Head of caudate nucleus (tissue), 42 donors: Measurements from ENCODE around the gene TEDC1.

Experiments used
- DNase-seq, 42 donors: peaks; one replicate each; pipeline versions ENCODE4 v3.0.0 to v3.0.0-alpha.2; 2020 to 2021; ENCODE audit warnings: mixed read lengths in 7 of 42
- intact Hi-C: fragments of 100-400 bp; cut with DNase I; formaldehyde crosslinking; loops from one replicate; pipeline ENCODE4 v1.15.0; 2022

The TEDC1 gene

DNA sequence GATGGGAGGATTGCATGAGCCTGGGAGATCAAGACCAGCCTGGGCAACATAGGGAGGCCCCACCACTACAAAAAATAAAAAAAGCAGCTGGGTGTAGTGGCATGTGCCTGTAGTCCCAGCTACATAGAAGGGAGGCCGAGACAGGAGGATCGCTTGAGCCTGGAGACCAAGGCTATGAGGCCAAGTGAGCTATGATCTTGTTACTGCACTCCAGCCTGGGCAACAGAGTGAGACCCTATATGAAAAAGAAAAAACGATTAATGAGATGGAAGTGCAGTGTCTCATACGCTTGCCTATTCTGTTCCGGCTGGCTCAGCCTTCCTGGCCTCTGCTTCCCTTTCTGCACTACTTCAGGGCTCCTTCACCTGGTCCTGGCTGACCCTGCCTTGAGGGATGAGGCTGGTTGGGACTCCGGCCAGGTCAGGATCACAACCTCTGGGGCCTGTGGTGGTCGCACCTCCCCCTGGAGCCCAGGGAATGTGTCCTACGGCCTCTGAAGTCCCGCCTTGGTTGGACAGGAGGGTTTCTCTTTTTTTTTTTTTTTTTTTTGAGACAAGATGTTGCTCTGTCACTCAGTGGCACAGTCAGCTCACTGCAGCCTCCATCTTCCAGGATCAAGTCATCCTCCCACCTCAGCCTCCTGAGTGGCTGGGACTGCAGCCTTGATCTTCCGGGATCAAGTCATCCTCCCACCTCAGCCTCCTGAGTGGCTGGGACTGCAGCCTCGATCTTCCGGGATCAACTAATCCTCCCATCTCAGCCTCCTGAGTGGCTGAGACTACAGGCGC, 10.7 kb downstream of the TEDC1 start:
- peak in 3 of 42 donors; percentile 1 to 25 (median 13) for DNase-seq
- intact Hi-C loops: no loop called here

DNA sequence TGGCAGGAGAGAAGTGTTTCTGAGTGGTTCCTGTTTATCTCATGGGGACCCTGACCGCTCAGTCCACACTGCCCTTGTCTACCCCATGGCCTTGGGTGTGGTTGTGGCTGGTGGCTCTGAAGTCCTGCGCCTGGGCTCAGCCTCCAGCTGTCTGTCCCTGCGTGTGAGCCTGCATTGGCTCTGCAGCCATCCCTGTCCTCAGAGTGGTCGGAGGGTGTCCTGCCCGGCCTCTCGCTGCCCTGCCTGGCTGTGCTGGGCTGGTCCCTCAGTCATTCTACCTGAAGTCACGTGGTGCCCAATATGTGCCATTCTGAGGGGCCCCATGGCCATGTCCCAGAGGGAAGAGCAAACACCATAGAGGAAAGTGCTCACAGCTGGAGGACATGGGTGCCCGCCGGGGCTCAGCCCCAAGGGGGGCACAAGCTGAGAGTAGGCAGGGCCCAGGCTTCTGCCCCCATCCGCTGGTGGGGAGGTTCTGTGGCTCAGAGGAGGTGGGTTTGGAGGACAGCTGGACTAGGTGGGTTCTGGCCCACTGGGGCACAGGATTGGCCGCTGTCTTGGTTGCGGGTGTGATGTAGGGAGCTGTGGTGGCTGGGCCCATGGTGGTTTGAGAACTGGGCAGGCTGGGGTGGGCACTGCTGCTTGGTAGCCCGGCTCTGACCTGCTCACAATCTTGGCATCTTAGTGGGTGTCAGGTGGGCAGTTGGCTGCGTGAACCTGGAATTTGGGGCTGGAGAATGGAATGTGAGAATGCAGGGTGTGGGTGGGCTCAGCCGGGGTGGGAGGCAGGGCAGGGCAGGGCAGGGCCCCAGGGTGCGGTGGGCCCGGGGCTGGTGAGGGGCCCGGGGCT, 11.6 kb downstream of the TEDC1 start:
- peak in 3 of 42 donors; percentile 10 to 38 (median 13) for DNase-seq
- intact Hi-C loops: no loop called here

DNA sequence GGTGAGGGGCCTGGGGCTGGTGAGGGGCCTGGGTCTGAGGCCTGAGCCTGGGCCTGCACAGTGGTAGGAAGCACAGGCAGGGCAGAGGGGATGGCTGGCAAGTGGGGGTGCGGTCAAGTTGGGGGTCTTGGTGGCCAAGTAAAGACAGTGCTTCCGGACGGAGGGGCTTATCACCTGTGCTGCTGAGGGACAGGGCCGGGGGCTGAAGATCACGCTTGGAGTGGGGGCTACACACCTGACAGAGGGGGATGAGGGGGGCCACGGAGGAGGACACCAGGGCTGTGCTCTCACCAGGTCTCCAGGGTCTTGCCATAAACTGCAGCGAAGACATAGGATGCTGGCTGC, 12.2 kb downstream of the TEDC1 start:
- intact Hi-C loops: no loop called here
- DNase-seq: peak in 3 of 42 donors; percentile 7 to 28 (median 10)

DNA sequence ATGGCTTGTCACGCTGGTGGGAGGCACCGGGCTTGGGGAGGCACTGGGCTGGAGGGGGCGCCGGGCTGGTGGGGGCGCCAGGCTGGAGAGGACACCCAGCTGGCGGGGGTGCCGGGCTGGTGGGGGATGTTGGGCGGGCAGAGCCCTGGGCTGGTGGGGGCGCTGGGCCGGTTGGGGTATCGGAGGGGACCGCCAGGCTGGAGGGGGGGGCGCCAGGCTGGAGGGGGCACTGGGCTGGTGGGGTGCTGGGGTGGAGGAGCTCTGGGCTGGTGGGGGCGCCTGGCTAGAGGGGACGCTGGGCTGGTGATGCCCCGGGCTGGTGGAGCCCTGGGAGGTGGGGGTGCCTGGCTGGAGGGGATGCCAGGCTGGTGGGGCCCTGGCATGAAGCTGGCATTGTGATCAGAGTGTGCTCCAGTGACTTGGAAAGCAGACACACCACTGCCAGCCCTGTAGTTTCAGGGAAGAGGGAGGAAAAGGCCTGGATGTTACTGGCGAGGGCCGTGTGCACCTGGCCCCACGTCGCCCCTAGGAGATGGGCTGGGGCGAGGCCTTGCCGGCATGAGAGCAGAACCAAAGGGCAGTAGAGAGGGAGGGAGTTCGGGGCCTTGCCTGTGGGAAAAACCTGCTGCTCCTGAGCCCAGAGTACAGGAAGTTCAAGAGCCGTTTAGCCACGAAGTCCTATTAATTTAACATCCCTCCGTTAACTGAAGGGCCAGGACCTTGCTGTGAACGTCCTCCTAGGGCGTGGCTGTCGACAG, 13.1 kb downstream of the TEDC1 start:
- DNase-seq: peak in 3 of 42 donors; percentile 11 to 42 (median 12)
- intact Hi-C loops: no loop called here

DNA sequence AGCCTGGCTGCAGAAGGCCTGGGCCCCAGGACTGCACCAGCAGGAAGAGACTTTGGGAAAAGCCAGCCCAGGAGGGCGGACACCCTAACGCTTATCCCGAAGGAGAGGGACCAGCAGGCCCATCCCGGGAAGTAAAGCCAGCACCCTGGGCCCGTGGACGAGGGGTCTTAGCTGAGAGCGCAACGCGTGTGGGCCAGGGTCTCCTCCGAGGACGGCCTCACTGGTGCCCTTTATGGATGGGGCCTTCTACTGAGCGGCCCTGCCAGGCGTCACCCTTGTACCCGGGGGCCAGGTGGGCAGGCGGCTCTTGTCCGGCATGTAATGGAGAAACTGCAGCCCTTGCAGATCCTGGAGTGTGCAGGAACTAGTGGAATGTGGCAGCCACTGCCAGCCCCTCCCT, 14.1 kb downstream of the TEDC1 start:
- intact Hi-C loops: no loop called here
- peak in 2 of 42 donors; percentile 8 to 39 for DNase-seq

DNA sequence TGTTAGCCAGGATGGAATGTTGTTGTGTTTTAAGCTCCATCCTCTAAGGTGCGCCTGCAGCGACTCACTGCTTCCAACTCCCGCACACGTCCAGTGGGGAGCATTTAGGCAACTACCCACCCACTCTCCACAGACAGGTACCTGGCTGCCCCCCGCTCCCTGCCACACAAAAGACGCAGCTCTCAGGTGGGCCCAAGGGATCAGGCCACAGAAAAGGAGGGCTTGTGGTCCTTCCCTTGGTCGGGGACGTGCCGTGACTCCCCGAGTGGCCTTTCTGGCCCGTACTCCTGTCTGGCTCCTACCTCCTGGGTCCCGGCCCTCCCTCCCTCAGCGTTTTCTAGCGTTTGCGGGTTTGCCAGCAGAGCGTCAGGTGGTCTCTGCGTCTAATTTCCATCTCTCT, 16.2 kb downstream of the TEDC1 start:
- peak in 2 of 42 donors; percentile 4 to 11 for DNase-seq
- intact Hi-C loops: no loop called here

DNA sequence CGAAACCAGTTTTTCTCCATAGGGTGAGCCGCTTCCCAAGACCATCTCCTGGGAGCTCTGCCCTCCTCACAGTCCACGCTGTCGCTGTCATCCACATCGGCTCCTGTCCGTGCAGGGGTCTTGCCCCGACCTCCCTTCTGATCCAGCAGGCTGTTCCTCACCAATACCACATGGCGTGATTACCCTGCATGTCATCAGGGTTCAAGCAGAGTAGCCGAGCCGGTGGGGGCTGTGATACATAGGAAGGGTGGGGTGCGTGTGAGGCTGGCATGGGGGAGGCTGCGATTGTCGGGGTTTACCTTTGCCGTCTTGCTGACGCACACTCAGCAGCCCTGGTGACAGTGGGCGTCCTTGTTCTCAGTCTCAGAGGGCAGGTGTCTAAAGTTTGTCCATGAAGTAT, 17.0 kb downstream of the TEDC1 start:
- peak in 4 of 42 donors; percentile 26 to 67 (median 43) for DNase-seq
- intact Hi-C loops: no loop called here

DNA sequence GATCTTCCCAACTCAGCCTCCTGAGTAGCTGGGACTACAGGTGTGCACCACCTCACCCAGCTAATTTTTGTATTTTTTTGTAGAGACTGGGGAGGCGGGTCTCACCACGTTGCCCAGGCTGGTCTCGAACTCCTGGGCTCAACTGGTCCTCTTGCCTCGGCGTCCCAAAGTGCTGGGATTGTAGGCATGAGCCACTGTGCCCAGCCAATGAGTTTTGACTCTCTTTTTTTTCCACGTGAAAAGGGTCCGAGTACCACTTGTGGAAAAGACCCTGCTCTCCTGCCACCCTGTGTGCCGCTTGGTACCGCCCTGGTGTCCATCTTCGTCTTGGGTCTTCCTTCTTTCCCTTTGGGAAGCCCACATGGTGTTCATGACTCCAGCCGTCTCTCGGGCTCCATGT, 17.6 kb downstream of the TEDC1 start:
- intact Hi-C loops: no loop called here
- DNase-seq: peak in 2 of 42 donors; percentile 3 to 16

DNA sequence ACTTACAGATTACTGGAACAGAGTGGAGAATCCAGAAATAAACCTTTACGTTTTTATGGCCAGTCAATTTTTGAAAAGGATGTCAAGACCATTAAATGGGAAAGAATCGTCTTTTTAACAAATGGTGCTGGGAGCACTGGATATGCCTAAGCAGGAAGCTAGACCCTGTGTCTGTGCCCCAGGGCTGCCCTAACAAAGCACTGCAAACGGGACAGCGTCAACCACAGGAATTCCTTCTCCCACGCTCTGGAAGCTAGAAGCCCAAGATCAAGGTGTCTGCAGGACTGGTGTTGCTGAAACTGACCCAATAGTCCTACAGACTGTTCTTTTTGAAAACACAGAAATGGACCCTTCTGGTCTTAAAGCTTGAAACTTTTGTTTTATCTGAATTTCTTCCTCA, 26.1 kb downstream of the TEDC1 start:
- DNase-seq: peak in 1 of 42 donors; percentile 6
- intact Hi-C loops: no loop called here

DNA sequence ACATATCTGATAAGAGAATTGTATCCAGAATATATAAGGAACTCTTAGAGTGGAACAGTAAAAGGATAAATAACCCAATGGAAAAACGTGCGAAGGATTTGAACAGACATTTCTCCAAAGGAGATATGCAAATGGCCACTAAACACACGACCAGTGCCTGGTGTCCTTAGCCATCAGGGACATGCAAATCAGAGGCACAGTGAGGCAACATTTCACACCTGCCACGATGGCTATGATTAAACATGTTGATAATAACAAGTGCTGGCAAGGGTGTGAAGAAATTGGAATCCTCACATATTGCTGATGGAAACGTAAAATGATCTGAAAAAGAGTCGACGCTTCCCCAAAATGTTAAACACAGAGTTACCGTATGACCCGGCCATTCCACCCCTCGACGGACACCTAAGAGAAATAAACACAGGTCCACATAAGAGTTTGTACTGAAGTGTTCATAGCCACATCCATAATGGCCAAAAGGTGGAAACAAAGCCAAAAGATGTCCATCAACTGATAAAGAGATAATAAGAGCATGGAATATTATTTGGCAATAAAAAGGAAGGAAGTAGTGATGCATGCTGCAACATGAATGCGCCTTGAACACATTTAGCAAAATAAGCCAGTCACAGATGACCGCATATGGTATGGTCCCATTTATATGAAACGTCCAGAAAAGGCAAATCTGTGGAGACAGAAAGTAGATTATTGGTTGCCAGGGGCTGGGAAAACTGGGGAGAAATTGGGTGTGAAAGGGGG, 29.1 kb downstream of the TEDC1 start:
- DNase-seq: peak in 2 of 42 donors; percentile 10 to 13
- intact Hi-C loops: no loop called here

DNA sequence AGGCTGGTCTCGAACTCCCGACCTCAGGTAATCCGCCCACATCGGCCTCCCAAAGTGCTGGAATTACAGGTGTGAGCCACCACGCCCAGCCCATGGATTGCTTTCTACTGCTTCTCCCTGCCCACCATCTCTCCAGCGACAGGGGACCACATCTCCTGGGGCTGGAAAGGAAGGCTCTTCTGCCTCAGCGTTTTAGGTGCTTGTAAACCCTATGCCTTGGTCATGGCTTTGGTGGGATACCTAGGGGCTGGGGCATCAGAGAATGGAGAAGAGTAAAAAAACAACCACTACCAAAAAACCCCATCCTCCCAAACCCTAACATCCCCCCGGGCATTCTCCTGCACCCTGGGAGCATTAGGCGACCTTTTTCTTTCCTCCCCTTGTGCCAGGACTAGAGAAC, 34.3 kb downstream of the TEDC1 start:
- peak in 2 of 42 donors; percentile 23 to 34 for DNase-seq
- intact Hi-C loops: loop anchor here (5.0 kb wide), 2 partner anchors 33 to 323 kb away; partner anchors contain the start of gene TEDC1

DNA sequence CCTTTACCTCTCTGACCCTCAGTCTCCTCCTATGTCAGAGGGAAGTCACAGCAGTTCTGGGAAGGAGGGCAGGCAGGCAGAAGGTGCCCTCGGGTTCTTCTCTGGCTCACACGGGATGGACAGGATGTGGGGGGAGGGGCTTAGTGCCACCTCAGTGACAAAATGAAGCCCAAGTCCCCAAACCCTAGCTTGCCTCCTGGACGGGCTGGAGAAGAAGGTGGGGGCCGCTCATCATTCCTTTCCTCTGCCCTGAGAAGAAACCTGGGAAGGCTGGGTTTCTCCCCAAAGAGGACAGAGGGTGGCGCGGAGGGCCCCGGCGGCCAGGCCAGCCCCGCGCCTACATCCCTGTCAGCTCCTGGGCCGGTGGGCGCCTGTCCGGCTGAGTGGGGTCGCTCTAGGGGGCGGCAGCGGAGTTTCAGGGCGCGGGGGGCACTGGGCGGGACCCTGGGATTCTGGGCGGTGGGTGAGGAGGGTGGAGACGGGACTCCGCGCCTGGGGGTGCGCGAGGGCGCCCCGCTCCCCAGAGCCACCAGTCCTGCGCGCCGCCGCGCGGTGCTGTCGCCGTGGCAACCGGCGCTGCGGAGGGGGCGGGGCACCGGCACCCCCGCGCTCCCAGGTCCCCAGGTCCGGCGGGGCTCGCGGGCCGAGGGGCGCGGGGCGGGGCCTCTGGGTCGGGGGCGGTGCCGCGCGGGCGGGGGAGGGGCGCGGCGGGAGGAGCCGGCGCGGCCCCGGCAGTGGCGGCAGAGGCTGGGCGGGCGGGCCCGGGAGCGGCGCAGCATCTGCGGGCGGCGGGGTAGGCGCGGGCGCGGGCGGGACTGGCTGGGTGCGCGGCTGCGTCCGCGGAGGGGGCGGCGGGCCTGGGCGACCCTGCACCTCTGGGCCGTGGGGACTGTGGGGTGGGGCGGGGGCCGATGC, 35.1 kb downstream of the TEDC1 start, which contains the start of gene TMEM121:
TMEM121 (plus strand) TSS at position 723 of the 915 bp plus-strand sequence. CDS start 2,252 bp downstream, outside the sequence.
- intact Hi-C loops: loop anchor here (5.0 kb wide), 2 partner anchors 34 to 324 kb away; partner anchors contain the start of gene TEDC1

DNA sequence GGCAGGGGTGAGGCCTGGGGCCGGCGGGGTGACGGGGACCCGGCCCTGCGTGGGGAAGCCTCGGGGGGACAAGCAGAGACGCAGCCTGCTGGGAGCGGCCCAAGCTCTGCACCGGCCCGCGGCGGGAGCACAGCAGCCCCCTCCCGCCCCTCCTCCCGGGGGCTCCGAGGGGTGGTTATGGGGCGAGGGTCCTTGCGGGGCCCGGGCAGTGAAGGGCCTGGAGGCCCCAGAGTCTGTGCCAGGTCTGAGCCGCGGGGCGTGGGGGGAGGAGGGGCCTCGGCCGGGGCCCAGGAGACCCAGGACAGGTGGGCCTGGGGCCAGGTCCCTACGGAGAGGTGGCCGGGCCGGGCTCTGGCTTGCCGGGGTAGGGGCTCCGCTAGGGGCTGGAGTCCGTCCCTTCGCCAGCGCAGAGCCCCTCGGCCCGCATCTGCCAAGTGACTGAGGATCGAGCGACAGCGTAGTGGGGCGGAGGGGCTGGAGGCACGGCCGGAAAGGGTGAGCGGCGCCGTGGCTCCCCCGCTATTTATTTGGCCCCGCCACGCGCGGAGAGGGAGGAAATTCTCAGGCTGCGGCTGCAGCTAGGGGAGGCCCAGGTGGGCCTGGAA, 35.8 kb downstream of the TEDC1 start:
- intact Hi-C loops: loop anchor here (5.0 kb wide), 2 partner anchors 35 to 325 kb away; partner anchors contain the start of gene TEDC1

More for the DNA sequence above, 35.1 kb downstream of the TEDC1 start, which contains the start of gene TMEM121:
- DNase-seq: peak in 36 of 42 donors; percentile 31 to 81 (median 65)

DNA sequence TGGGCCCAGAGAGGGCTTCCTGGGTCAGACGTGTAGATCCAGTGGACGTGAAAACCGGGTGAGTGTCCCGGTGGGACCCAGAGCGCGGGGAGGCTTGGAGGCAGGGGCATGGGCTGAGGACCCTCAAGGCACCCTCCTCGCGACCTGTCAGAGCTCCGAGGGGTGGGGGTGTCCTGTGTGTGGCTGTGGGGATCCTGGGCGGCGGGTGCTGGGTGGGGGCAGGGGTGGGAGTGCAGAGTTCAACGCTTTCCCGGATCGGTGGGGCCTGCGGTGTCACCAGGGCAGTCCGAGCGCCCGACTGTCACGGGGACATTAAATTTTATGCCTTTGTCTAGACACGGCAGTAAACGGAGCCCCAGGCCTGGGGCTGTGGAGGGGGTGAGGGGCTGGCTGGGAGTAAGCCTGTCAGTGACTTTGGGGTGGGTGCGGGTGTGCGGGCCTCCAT, 36.4 kb downstream of the TEDC1 start:
- peak in 4 of 42 donors; percentile 18 to 48 (median 38) for DNase-seq
- intact Hi-C loops: loop anchor here (5.0 kb wide), 2 partner anchors 35 to 325 kb away; partner anchors contain the start of gene TEDC1

More for the DNA sequence above, 35.8 kb downstream of the TEDC1 start:
- peak in 8 of 42 donors; percentile 14 to 55 (median 40) for DNase-seq

DNA sequence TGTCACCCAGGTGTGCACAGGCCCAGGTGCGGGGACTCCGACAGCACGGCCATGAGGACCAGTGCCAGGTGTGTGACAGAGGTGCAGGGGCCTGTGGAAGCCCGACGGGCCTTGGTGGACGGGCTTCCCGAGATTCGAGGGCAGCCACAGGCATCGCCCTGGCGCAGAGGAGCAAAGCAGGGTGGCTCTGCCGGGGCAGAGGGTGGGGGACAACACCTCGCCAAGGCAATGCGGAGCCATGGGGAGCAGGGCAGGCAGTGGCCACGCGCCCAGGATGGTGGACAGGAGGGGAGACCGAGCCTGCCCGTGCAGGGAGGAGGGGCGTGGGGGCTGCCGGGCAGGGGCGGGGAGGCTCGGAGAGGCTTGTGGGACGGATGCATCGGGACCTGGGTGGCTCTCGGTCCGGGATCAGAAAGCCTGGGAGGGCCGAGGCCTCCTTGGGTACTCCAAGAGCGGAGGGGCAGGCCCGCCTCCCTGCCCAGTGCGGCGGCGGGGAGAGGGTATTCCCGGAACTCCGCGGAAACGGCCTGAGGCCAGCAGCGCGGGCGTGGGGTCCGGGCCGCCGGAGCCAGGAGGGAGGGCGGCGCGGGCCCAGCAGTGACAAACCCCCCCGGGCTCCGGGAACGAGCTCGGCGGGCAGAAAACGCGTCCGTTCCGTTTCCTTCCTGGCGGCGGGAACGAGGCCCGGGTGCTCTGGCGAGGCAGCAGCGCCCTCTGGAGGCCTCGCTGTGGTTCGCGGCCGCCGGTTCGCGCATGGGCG, 37.0 kb downstream of the TEDC1 start:
- DNase-seq: peak; percentile 62 to 94 (median 88)
- intact Hi-C loops: loop anchor here (2.0 to 5.0 kb wide), 3 partner anchors 36 to 326 kb away; partner anchors contain the start of gene TEDC1
